GM21529 (cell line): ENCODE data around the gene CIDEB.
A peak's percentile ranks its signal among the peaks of the same experiment; 100 is the strongest.

Source experiments
- ATAC-seq: cut with Tn5 transposase; IDR thresholded peaks from one replicate; pipeline ENCODE4 v1.9.1; 2021; ENCODE audit not compliant: unreplicated experiment

CIDEB gene

DNA sequence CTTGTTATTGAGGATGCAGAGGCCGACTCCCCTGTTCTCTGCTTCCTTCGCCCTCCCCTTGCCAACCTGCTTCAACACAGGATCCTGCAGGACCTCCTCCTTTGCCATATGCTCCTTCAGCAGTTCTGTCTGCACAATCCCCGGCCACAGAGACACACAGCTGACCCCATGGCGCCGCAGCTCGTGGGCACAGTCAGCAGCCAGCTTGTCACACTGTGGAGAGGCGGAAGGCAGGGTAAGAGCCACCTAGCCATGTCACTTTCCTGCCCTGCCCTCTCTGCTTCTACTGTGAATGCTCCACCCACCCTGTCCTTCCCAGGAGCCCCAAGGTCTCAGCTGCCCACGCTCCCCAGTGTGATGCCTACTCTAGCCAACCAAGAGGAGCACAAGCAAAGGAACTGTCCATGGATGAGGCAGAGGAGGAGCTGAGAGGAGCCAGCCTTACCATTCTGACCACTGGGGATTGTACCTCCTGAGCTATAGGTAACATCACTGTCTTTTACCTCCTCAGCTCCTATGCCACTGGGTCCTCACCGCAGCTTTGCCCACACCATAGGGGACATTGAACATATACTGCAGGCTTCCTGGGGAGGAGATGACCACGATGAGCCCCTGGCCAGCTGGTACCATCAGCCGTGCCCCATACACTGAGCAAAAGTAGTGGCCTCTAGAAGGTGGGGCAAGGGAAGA, 15.5 kb downstream of the CIDEB start:
- ATAC-seq, result no peak

DNA sequence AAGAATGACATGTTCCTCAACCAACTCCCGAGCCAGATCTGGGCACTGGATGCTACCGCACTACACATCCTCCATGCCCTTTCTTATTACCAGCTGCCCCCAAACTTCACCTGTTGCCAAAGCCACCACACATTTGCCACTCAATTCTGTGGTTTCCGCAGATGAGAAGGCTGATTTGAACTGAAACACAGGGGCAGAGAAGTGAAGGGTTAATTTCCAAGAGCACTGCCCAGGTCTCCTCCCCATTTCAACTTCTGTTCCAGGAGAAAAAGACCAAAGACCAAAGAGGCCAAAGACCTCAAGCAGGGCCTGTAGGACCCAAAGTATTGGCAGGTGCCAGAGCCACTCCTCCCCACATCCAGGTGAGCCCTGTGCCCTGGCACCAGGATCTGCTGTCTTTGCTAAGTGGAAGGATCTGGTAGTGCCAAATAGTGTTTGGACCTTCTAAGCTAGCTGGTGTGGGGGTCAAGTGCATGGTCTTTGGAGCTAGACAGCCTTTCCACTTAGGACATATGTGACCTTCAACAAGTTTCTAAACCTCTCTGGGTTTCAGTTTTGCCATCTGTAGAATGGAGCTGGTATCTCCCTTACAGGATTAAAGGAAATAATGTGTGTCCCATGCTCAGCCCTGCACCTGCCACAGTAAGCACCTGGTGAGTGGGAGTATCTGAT, 16.2 kb downstream of the CIDEB start:
- no peak for ATAC-seq

GRCh38 chr14:24290746-24291145, 17.0 kb downstream of the CIDEB start:
- no peak for ATAC-seq

- ATAC-seq, result peak; percentile 93
These were observed 18.0 kb downstream of the CIDEB start for GRCh38 chr14:24289649-24290280.

DNA sequence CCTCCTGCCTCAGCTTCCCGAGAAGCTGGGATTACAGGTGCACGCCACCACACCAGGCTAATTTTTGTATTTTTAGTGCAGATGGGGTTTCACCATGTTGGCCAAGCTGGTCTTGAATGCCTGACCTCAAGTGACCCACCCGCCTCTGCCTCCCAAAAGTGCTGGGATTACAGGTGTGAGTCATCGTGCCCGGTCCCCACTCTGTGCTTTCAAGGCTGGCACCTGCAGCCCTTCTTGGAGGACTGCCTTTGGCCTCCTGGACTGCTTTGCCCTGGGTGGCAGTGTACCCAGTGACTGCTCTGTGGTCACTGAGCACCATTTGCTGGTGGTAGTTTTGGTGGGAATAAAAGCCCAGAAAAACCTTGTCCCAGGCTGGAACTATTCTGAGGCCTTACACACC, 20.8 kb downstream of the CIDEB start:
- no peak for ATAC-seq

- ATAC-seq, result no peak
These were observed 22.4 kb downstream of the CIDEB start for GRCh38 chr14:24285351-24285750.

DNA sequence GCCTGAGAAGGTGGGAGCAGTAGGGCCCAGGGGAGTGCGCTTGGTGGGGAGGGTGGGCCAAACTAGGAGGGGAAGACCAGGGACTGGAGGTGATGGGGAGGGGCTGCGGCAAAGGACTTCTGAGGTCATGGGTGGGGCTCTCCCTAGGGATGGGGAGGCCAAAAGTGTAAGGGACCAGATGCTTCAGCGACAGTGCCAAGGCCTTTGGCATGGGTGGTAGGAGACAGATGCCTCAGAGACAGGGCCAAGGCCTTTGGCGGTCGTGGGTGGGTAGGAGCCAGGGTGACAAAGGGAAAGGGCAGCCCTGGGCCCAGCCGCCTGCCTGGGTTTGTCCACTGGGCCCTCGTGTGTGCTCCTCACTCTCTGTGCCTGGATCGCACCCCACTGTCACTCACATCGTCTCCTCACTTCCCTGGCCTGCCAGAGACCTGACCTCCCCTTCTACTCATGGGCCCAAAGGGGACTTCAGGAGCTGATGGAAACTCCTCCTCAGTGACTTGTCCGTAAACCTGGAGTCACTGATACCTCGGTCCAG, 23.2 kb downstream of the CIDEB start:
- ATAC-seq, result no peak

DNA sequence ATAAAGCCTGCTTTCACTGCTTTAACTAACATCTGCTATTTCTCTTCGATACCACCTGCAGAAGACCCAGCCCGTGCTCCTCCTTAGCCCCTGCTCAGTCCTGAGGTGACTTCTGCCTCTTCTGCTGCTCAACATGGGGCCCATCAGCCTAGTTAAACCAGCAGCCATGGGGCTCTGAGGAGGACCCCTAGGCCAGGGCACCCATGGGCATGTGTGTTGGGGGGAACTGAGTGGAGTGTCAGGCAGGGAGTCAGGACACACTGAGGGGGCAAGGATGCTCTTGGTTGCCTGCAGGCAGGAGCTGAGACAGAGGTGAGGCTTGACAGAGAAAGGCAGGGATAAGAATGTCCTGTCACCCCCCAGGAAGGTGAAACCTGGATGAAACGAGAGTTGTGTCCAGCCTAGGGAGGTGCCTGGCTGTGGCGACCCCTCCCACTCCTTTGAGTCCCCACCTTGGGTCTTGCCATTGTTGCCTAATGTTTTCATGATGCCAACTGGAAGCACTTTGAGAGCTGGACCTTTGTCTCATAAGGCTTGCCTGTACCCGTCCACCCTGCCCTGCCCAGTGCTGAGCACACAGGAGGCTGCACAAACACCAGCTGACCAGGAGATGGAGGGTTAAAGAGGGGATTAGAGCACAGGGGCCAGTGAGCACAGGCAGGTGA, 23.8 kb downstream of the CIDEB start:
- no peak for ATAC-seq

GRCh38 chr14:24282736-24283135, 25.0 kb downstream of the CIDEB start:
- no peak for ATAC-seq

- ATAC-seq, result no peak
These were observed 26.1 kb downstream of the CIDEB start for GRCh38 chr14:24281636-24282035.

- ATAC-seq, result no peak
These were observed 26.8 kb downstream of the CIDEB start for GRCh38 chr14:24280797-24281460.

GRCh38 chr14:24279301-24280186, 28.2 kb downstream of the CIDEB start:
- peak; percentile 69 for ATAC-seq

GRCh38 chr14:24278424-24278823, 29.4 kb downstream of the CIDEB start:
- no peak for ATAC-seq

DNA sequence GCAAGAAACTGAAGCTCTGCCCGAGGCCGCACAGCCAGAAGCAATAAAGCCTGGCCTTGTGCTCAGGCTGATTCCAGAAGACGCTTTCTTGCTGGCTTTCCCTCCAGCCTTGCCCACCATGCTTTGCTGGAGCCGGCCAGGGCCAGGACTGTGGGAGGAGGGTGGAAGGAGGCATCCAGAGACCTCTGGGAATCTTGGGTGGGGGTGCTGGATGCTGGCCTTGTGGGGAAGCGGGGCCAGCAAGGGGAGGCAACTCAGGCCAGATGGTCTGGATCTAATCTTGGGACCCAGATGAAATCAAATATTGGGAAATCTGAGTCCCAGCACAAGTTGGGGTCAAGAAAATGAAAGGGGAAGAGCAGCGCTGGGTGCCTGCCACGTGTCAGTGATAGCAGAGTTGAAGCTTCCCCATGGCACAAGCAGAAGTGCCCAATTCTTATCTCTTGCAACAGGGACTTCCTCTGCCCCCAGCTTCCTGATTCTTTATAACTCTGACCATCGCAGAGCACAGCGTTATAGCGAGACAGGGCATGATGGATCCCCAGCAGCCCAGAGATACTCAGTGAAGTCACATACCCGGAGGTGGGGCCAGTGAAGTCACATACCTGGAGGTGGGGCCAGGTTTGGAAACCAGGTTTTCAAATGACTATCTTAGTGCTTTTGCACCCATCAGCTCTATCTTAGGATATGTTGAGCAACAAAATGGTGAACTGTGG, 30.0 kb downstream of the CIDEB start:
- ATAC-seq, result no peak

DNA sequence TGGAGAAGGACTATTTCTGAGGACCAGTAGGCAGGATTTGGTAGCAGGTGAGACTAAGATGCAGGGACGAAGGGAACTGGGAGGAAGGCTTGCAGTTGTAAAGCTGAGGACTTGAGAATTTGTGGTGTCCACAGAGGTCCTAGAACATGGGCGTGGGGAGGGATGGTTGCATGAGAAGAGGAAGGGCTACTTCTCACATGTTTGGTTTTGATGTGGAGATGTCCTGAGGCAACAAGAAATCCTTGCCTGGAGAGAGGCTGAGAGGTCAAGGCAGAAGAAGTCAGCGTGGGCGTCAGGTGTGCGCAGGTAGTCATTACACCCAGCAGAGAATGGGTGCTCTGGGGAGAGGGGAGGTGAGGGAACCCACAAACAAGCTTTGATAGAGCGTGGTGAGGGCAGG, 30.7 kb downstream of the CIDEB start:
- ATAC-seq, result no peak

GRCh38 chr14:24274101-24274543, 33.7 kb downstream of the CIDEB start:
- ATAC-seq, result peak; percentile 43

DNA sequence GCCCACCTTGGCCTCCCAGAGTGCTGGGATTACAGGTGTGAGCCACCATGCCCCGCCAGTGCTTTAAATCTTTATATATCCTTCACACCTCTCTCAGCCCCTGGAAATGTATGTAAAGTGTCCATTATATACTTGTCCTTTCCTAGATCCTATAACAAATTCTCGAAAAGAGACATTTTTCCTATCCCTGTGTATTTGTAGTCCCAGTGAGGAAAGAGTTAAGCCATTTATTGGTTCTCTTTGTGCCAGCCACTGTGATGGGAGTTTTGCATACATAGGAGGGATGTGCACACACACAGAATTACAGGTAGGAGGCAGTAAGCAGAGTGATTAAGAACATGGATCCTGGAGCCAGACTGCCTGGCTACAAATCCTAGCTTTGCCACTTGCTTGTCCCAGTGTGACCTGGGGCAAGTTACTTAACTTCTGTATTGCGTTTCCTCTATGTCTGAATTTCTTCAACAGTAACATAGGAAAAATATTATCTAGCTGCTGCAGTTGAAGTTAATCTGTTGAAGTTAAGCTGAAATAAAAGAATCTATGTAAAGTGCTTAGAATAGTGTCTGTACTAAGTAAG, 34.3 kb downstream of the CIDEB start:
- ATAC-seq, result no peak

- no peak for ATAC-seq
These were observed 35.3 kb downstream of the CIDEB start for GRCh38 chr14:24272467-24272866.

DNA sequence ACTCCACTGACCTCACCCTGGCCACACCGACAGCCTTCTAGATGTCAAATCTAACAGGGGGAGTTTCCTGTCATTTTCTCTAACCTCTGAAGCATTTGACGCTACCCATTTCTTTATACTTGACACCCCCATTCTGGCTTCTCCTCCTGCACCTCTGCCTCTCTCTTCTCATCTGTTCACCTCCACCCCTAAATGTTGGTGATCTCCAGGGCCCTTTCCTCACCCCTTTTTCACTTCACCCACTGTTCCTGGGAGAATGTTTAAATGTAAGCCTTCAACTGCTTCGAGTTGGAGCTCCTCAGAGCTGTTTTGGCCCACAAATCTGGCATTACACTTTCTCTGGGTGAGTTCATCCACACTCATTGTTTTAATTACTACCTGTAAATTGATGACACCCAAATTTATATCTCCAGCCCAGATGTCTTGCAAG, 35.9 kb downstream of the CIDEB start:
- ATAC-seq, result no peak
